ENCODE data around the gene PHC2.
A peak's percentile ranks its signal among the peaks of the same experiment; 100 is the strongest.

PHC2 gene

GRCh38 chr1:33357099-33357498 lies 73.8 kb downstream of the PHC2 start:
- H3K4me3 ChIP-seq (ENCODE audit: low read depth, low read length) = no peak overlapping the region
- TF ChIP-seq CTCF (conservative IDR thresholded peaks at IDR 0.05; ENCODE audit: low read depth, low read length) = no peak
- DNase-seq (ENCODE audit: low read depth) = no peak

GRCh38 chr1:33354707-33355316 lies 76.1 kb downstream of the PHC2 start:
- DNase-seq (ENCODE audit: low read depth) = no peak
- H3K4me3 ChIP-seq (ENCODE audit: low read depth, low read length) = no peak overlapping the region
- TF ChIP-seq CTCF (conservative IDR thresholded peaks at IDR 0.05; ENCODE audit: low read depth, low read length) = no peak

- TF ChIP-seq CTCF (conservative IDR thresholded peaks at IDR 0.05; ENCODE audit: low read depth, low read length) = no peak
- no peak for DNase-seq (ENCODE audit: low read depth)
- H3K4me3 ChIP-seq (ENCODE audit: low read depth, low read length) = no peak overlapping the region
These were observed 77.4 kb downstream of the PHC2 start for GRCh38 chr1:33353531-33353930.

GRCh38 chr1:33351281-33351660 lies 79.6 kb downstream of the PHC2 start:
- H3K4me3 ChIP-seq (ENCODE audit: low read depth, low read length) = no peak overlapping the region
- no peak for TF ChIP-seq CTCF (conservative IDR thresholded peaks at IDR 0.05; ENCODE audit: low read depth, low read length)
- DNase-seq (ENCODE audit: low read depth) = no peak

GRCh38 chr1:33350611-33351280 lies 80.1 kb downstream of the PHC2 start:
- H3K4me3 ChIP-seq (ENCODE audit: low read depth, low read length) = peak overlapping the region; percentile 62
- peak; percentile 5 for DNase-seq (ENCODE audit: low read depth)
- TF ChIP-seq CTCF (conservative IDR thresholded peaks at IDR 0.05; ENCODE audit: low read depth, low read length) = no peak

GRCh38 chr1:33349778-33350610 lies 80.9 kb downstream of the PHC2 start:
- TF ChIP-seq CTCF (conservative IDR thresholded peaks at IDR 0.05; ENCODE audit: low read depth, low read length) = no peak

More at GRCh38 chr1:33349778-33350610, 80.9 kb downstream of the PHC2 start:
- peak overlapping the region; percentile 78 for H3K4me3 ChIP-seq (ENCODE audit: low read depth, low read length)
- DNase-seq (ENCODE audit: low read depth) = peak; percentile 85

Data from choroid plexus epithelial cell (primary cell).